Mucosa of descending colon (tissue), 3 donors: ENCODE measurements around the gene SNED1. TPM values are rescaled to one million over a fixed set of nuclear protein-coding genes. Genes with fewer than 3 reads are reported as not detected.

Experiments
- ATAC-seq: fragments of 200-7000 bp; cut with Tn5 transposase; one replicate; pipeline ENCODE4 v1.9.1; 2020; ENCODE audit warnings: mild to moderate bottlenecking, moderate library complexity
- DNase-seq, 3 donors: peaks; one replicate each; pipeline ENCODE4 v3.0.0-alpha.2; 2020
- H3K36me3 ChIP-seq: fragments of 200-600 bp; one replicate; pipeline ENCODE4 v1.8.0; 2021; ENCODE audit warnings: low read depth, mild to moderate bottlenecking
- H3K4me1 ChIP-seq: fragments of 200-600 bp; one replicate; pipeline ENCODE4 v1.8.0; 2021; ENCODE audit warnings: low read depth, mild to moderate bottlenecking
- H3K4me3 ChIP-seq: fragments of 200-600 bp; one replicate; pipeline ENCODE4 v1.8.0; 2021; ENCODE audit warnings: mild to moderate bottlenecking
- H3K9me3 ChIP-seq: fragments of 200-600 bp; one replicate; pipeline ENCODE4 v1.8.0; 2021; ENCODE audit warnings: mild to moderate bottlenecking
- CTCF ChIP-seq: fragments of 200-600 bp; IDR thresholded peaks from one replicate; pipeline ENCODE4 v1.8.0; 2022; ENCODE audit warnings: antibody characterized with exemption, mild to moderate bottlenecking
- intact Hi-C, 2 donors: fragments of 100-400 bp; cut with DNase I in 1 of 2; cut with micrococcal nuclease in 1 of 2; formaldehyde crosslinking; loops; one replicate each; pipeline versions ENCODE4 v1.11.0 to v1.11.1; 2022; cut with DNase I, micrococcal nuclease
- total RNA-seq, 3 donors: library from RNA; stranded (reverse); fragmentation: NEBNext Ultra II Directional in 2 of 3; extraction: Animal tissue kit (Norgen Biotek cat#: 25700) in 2 of 3; gene quantifications; one replicate each; pipeline versions ENCODE4 v1.2.1 to v1.2.4, GENCODE V29; 2021 to 2023
- donor health status: DM: no; HTN: no; CAD: no; lungs with moderate emphysema.
- donor health status: DM: no; HTN: no; CAD: no.
- donor health status: DM: no; HTN: yes; CAD: no.

SNED1 gene
- total RNA-seq, 3 donors from 2014 or later, result 7.0 to 16.3 (median 14.1) TPM

- Histone ChIP-seq H3K36me3 (no peaks in the 10 kb centered on the region), H3K4me3 (no peak overlapping the region), H3K4me1 (no peaks in the 10 kb centered on the region), H3K9me3 (no peaks in the 10 kb centered on the region)
- ATAC-seq, result no peak
- TF ChIP-seq CTCF, result no peak
- DNase-seq, result no peak
- intact Hi-C loops, result no loop called here
Measured at GRCh38 chr2:241073166-241074064, 75.0 kb downstream of the SNED1 start.

- ATAC-seq, result no peak
- Histone ChIP-seq H3K9me3 (no peaks in the 10 kb centered on the region), H3K4me1 (no peaks in the 10 kb centered on the region), H3K36me3 (no peaks in the 10 kb centered on the region), H3K4me3 (no peak overlapping the region)
- DNase-seq, result no peak
- TF ChIP-seq CTCF, result no peak
- intact Hi-C loops, result no loop called here
Measured at GRCh38 chr2:241074065-241074818, 75.8 kb downstream of the SNED1 start.

GRCh38 chr2:241074901-241075540 lies 76.6 kb downstream of the SNED1 start:
- ATAC-seq, result no peak
- H3K36me3 ChIP-seq, result no peaks in the 10 kb centered on the region
- H3K4me3 ChIP-seq, result no peak overlapping the region
- intact Hi-C loops, result no loop called here
- H3K4me1 ChIP-seq, result no peaks in the 10 kb centered on the region
- no peak for DNase-seq
- no peaks in the 10 kb centered on the region for H3K9me3 ChIP-seq
- no peak for TF ChIP-seq CTCF

GRCh38 chr2:241080405-241081189 lies 82.2 kb downstream of the SNED1 start:
- DNase-seq, result no peak
- Histone ChIP-seq H3K36me3 (no peaks in the 10 kb centered on the region), H3K9me3 (no peaks in the 10 kb centered on the region), H3K4me3 (no peak overlapping the region), H3K4me1 (no peaks in the 10 kb centered on the region)
- intact Hi-C loops, result no loop called here
- no peak for ATAC-seq
- TF ChIP-seq CTCF, result no peak

GRCh38 chr2:241081190-241081642 lies 82.8 kb downstream of the SNED1 start:
- DNase-seq (no peak), ATAC-seq (no peak)
- TF ChIP-seq CTCF, result no peak
- H3K9me3 ChIP-seq, result no peaks in the 10 kb centered on the region
- no peaks in the 10 kb centered on the region for H3K36me3 ChIP-seq
- no peaks in the 10 kb centered on the region for H3K4me1 ChIP-seq
- intact Hi-C loops, result no loop called here
- no peak overlapping the region for H3K4me3 ChIP-seq
